GF-D8 (cell line): Measurements from ENCODE around the gene WNK1.

Source experiments
- DNase-seq: peaks from one replicate; lab custom pipeline; 2025; lab: John Stamatoyannopoulos, UW

WNK1 gene

GRCh38 chr12:951176-951575 lies 198.8 kb downstream of the WNK1 start:
- DNase-seq = no peak

- DNase-seq = no peak
Measured at GRCh38 chr12:953776-954175, 201.4 kb downstream of the WNK1 start.

- DNase-seq = no peak
Measured at GRCh38 chr12:954741-955140, 202.4 kb downstream of the WNK1 start.

- DNase-seq = no peak
Measured at GRCh38 chr12:955939-956338, 203.6 kb downstream of the WNK1 start.

- no peak for DNase-seq
Measured at GRCh38 chr12:958588-959123, 206.3 kb downstream of the WNK1 start.
